ENCODE results near the gene SLC44A3. TPM values are rescaled to one million over a fixed set of nuclear protein-coding genes. Genes with fewer than 3 reads are reported as not detected.

The SLC44A3 gene
- total and polyA plus RNA-seq, 2 of the 13 experiments (the other 11 are each of a cell fraction or from before 2014, with no cell fraction given), result 6.8 to 14.1 TPM

GRCh38 chr1:94803517-94804441 is 16.4 kb upstream of the SLC44A3 start (continued):
- TF ChIP-seq ZNF280B (CRISPR knock-in tag; IDR thresholded peaks at IDR 0.05; ENCODE audit: borderline replicate concordance) (no peak), ZNF574 (CRISPR knock-in tag; IDR thresholded peaks at IDR 0.05) (peak; percentile 41; the same call in 1 of the 2 replicates), ZNF75D (CRISPR knock-in tag; IDR thresholded peaks at IDR 0.05; ENCODE audit: borderline replicate concordance) (no peak), ZFP90 (CRISPR knock-in tag; IDR thresholded peaks at IDR 0.05; ENCODE audit: borderline replicate concordance) (no peak), NCOA2 (CRISPR knock-in tag; IDR thresholded peaks at IDR 0.05) (peak; percentile 31; the same call in 1 of the 2 replicates), ZBTB42 (CRISPR knock-in tag; IDR thresholded peaks at IDR 0.05) (peak; percentile 56; the same call in 1 of the 2 replicates), ZNF660 (CRISPR knock-in tag; IDR thresholded peaks at IDR 0.05; ENCODE audit: borderline replicate concordance, low read depth) (no peak), ZNF335 (CRISPR knock-in tag; IDR thresholded peaks at IDR 0.05) (no peak), BORCS8-MEF2B (CRISPR knock-in tag; IDR thresholded peaks at IDR 0.05) (no peak; the same call in 1 of the 2 replicates), SNAPC5 (CRISPR knock-in tag; IDR thresholded peaks at IDR 0.05; ENCODE audit: borderline replicate concordance) (no peak), NFYC (CRISPR knock-in tag; IDR thresholded peaks at IDR 0.05) (no peak), RELA (CRISPR knock-in tag; IDR thresholded peaks at IDR 0.05) (no peak), SATB2 (CRISPR knock-in tag; IDR thresholded peaks at IDR 0.05) (no peak), BCL6 (CRISPR knock-in tag; IDR thresholded peaks at IDR 0.05) (peak; percentile 78; the same call in 1 of the 2 replicates), RFXAP (CRISPR knock-in tag; IDR thresholded peaks at IDR 0.05; ENCODE audit: borderline replicate concordance) (no peak), ZBTB39 (CRISPR knock-in tag; IDR thresholded peaks at IDR 0.05) (no peak), ZNF567 (CRISPR knock-in tag; IDR thresholded peaks at IDR 0.05; ENCODE audit: borderline replicate concordance) (no peak), EZH2 (conservative IDR thresholded peaks at IDR 0.05; ENCODE audit: low read depth, low read length) (no peak), ZNF883 (CRISPR knock-in tag; IDR thresholded peaks at IDR 0.05; ENCODE audit: not compliant biosample characterization) (no peak)

All from HepG2 (cell line).